GM23338 (cell line): ENCODE results near the gene RUFY1.
"Not testable (repeated sequence)": the region's sequence is repeated elsewhere in the genome, so short reads cannot be mapped to it uniquely, and the experiment has no call there.

ENCODE experiments used
- CTCF ChIP-seq, 2 experiments: fragments of 200-600 bp in 1 of 2; sonication (generic) in 1 of 2; conservative IDR thresholded peaks; 2 replicates each; pipeline versions ENCODE4 v1.5.1 to v1.6.1; 2016 to 2017; ENCODE audit warnings: antibody characterized with exemption in 2 of 2, low read depth in 2 of 2, mild to moderate bottlenecking in 2 of 2, moderate library complexity in 1 of 2
- EZH2 ChIP-seq: fragments of 200-600 bp; sonication (generic); IDR thresholded peaks from one replicate; pipeline ENCODE4 v1.8.0; 2017; ENCODE audit warnings: antibody characterized with exemption, mild to moderate bottlenecking, low read depth; ENCODE audit not compliant: unreplicated experiment
- JUNB ChIP-seq: IDR thresholded peaks from one replicate; pipeline ENCODE4 v1.6.1; 2016; ENCODE audit warnings: antibody characterized with exemption; ENCODE audit not compliant: unreplicated experiment
- POLR2AphosphoS5 ChIP-seq: IDR thresholded peaks from 2 replicates; pipeline ENCODE4 v1.6.1; 2016; ENCODE audit warnings: antibody characterized with exemption, low read depth
- REST ChIP-seq: IDR thresholded peaks from one replicate; pipeline ENCODE4 v1.6.1; 2018; ENCODE audit warnings: antibody characterized with exemption; ENCODE audit not compliant: unreplicated experiment
- STAT1 ChIP-seq: IDR thresholded peaks from one replicate; pipeline ENCODE4 v1.6.1; 2016; ENCODE audit warnings: antibody characterized with exemption; ENCODE audit not compliant: unreplicated experiment

DNA sequence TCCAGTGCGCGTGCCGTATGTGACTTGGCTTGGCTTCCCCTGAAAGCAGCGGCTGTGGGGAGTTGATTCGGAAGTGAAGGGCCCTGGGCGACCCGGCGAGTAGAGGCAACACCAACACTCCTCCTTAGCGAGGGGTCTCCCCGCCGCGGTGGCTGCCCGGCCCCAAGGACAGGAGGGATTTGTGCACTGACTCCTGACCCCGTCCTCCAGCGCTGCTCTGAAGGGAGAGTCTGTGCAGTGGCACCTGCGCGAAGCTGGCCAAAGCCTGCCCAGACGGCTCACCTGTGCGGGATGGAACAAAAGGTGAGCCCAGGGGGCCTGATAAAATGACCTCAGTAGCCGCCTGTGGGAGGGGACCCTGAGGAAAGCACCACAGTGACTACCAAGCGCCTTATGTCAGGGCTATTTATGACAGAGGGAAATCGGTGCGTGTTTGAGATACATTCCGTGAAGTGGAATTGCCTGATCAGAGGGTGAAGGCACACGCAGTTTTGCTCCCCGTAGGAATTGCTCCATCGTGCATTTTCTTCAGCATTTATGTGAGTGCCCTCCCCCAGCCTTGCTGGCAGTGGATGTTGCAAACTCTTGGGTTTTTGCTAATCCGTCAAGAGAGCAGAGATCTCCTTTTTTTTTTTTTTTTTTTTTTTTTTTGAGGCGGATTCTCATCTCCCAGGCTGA lies 108.0 kb downstream of the RUFY1 start:
- TF ChIP-seq CTCF (conservative IDR thresholded peaks at IDR 0.05; ENCODE audit: low read depth in 2 of 2); EZH2; STAT1; JUNB; REST; POLR2AphosphoS5: not testable (repeated sequence)
